K562 (cell line): ENCODE results near the gene TAS2R20. TPM values are rescaled to one million over a fixed set of nuclear protein-coding genes. Genes with fewer than 3 reads are reported as not detected.

Experiments used
- ATAC-seq: fragments of 200-7000 bp; cut with Tn5 transposase; 3 replicates; pipeline ENCODE4 v1.9.1; 2020; ENCODE audit warnings: moderate library complexity
- BruUV-seq: library from RNA; stranded (reverse); fragments of 400-500 nt; replicated peaks from 2 replicates; lab custom pipeline; 2021; lab: Mats Ljungman, UMichigan
- CTCF ChIA-PET: fragments of 300-600 bp; formaldehyde crosslinking; extraction: SDS; loops from one replicate; lab custom pipeline; 2021; ENCODE audit warnings: low intra/inter-chr PET ratio; lab: Yijun Ruan, JAX
- POLR2A ChIA-PET: fragments of 300-600, 350-650 bp; sonication (Branson Sonifier 250); formaldehyde crosslinking; extraction: SDS; loops from one replicate; lab custom pipeline; 2021; ENCODE audit warnings: antibody characterized with exemption, inconsistent platforms; lab: Yijun Ruan, JAX
- DNase-seq, 4 experiments: peaks; one replicate each; pipeline versions ENCODE4 v3.0.0 to v3.0.0-alpha.2; 2011 to 2018; ENCODE audit warnings: low spot score in 3 of 4, mixed read lengths in 3 of 4; ENCODE audit errors: extremely low read depth in 1 of 4
- FAIRE-seq: peaks from 2 replicates; lab custom pipeline; 2011; peaks lifted over from hg19 to GRCh38; lab: Jason Lieb, UNC
- H2AFZ ChIP-seq: 2 replicates; pipeline ENCODE4 v1.6.0; 2011; ENCODE audit warnings: low read depth, low read length, control low read depth, inconsistent platforms
- H3K27ac ChIP-seq: fragments of 200-600 bp; 3 replicates; pipeline ENCODE4 v1.8.0; 2011; ENCODE audit warnings: low read depth, mild to moderate bottlenecking, control low read depth, inconsistent platforms, low read length, moderate library complexity, mixed read lengths; ENCODE audit errors: extremely low read depth
- H3K27me3 ChIP-seq, 2 experiments: fragments of 300-600 bp in 1 of 2; 2 replicates in 1 of 2; 3 replicates in 1 of 2; pipeline versions ENCODE4 v1.6.0 to v1.8.0; 2011; ENCODE audit warnings: inconsistent platforms in 2 of 2, low read length in 2 of 2, mild to moderate bottlenecking in 1 of 2, mixed read lengths in 1 of 2, moderate library complexity in 1 of 2; ENCODE audit not compliant: control insufficient read depth in 2 of 2, insufficient read depth in 2 of 2
- H3K36me3 ChIP-seq: fragments of 300-600 bp; 3 replicates; pipeline ENCODE4 v1.8.0; 2011; ENCODE audit warnings: mild to moderate bottlenecking, low read length, inconsistent platforms; ENCODE audit not compliant: control insufficient read depth, insufficient read depth
- H3K4me1 ChIP-seq, 2 experiments: fragments of 200-600 bp in 1 of 2; replicated peaks in 1 of 2; 2 replicates in 1 of 2; 3 replicates in 1 of 2; pipeline versions ENCODE4 v1.5.1 to v1.8.0; 2011; ENCODE audit warnings: inconsistent platforms in 2 of 2, low read length in 2 of 2, mild to moderate bottlenecking in 1 of 2, mixed read lengths in 1 of 2, moderate library complexity in 1 of 2; ENCODE audit not compliant: control insufficient read depth in 2 of 2, insufficient read depth in 2 of 2
- H3K4me2 ChIP-seq: 2 replicates; pipeline ENCODE4 v1.6.1; 2011; ENCODE audit warnings: low read length, control low read depth, inconsistent platforms, mixed read lengths; ENCODE audit not compliant: insufficient read depth
- H3K4me3 ChIP-seq: fragments of 200-600 bp; sonication (generic), shearing (Covaris generic); 2 replicates; pipeline ENCODE4 v1.5.1; 2016; ENCODE audit warnings: control low read depth, inconsistent platforms
- H3K79me2 ChIP-seq: fragments of 200-600 bp; 3 replicates; pipeline ENCODE4 v1.8.0; 2011; ENCODE audit warnings: low read length, inconsistent platforms; ENCODE audit not compliant: control insufficient read depth, insufficient read depth
- H3K9ac ChIP-seq, 2 experiments: 2 replicates each; pipeline versions ENCODE4 v1.6.0 to v1.6.1; 2011; ENCODE audit warnings: low read depth in 2 of 2, low read length in 2 of 2, control low read depth in 1 of 2, inconsistent platforms in 1 of 2, mild to moderate bottlenecking in 1 of 2, mixed read lengths in 1 of 2; ENCODE audit not compliant: insufficient read depth in 1 of 2
- H3K9me1 ChIP-seq: one replicate; pipeline ENCODE4 v1.6.0; 2011; ENCODE audit warnings: inconsistent platforms, mild to moderate bottlenecking, low read length, moderate library complexity; ENCODE audit not compliant: control insufficient read depth, insufficient read depth
- H3K9me3 ChIP-seq: replicated peaks from 2 replicates; pipeline ENCODE4 v1.5.1; 2011; ENCODE audit warnings: low read depth, low read length, inconsistent platforms; ENCODE audit not compliant: control insufficient read depth, insufficient read depth
- H4K20me1 ChIP-seq: replicated peaks from 2 replicates; pipeline ENCODE4 v1.6.1; 2011; ENCODE audit warnings: low read length, inconsistent platforms, mixed read lengths; ENCODE audit not compliant: control insufficient read depth, insufficient read depth
- RFX1 ChIP-seq: fragments of 450-650 bp; IDR thresholded peaks from 2 replicates; pipeline ENCODE4 v1.6.1; 2016; ENCODE audit warnings: mild to moderate bottlenecking, moderate library complexity
- SMAD1 ChIP-seq: fragments of 150-350 bp; IDR thresholded peaks from 2 replicates; pipeline ENCODE4 v1.6.1; 2014; ENCODE audit warnings: low read length, low read depth; ENCODE audit not compliant: partially characterized antibody
- ZNF3 ChIP-seq: fragments of 250-450 bp; sonication (Bioruptor Pico); IDR thresholded peaks from 2 replicates; pipeline ENCODE4 v1.5.0; 2021; ENCODE audit warnings: mild to moderate bottlenecking, moderate library complexity
- ZNF512 ChIP-seq: IDR thresholded peaks from 2 replicates; pipeline ENCODE4 v1.6.1; 2016; ENCODE audit warnings: missing genetic modification characterization, missing compliant biosample characterization
- WGBS: fragments of 100-300 bp; shearing (Covaris generic); methylation state at CpG from one replicate; pipeline ENCODE4 v1.1.6; 2016; ENCODE audit warnings: low coverage, mixed read lengths; ENCODE audit not compliant: insufficient coverage; ENCODE audit errors: missing lambda C conversion rate; 5-methylcytosine and 5-hydroxymethylcytosine counted together
- in situ Hi-C: fragments of 300-500 bp; cut with MboI; formaldehyde crosslinking; loops from 4 replicates; pipeline ENCODE4 v1.15.0; 2018; ENCODE audit warnings: inconsistent platforms, mixed read lengths
- intact Hi-C: fragments of 100-400 bp; cut with micrococcal nuclease; formaldehyde crosslinking; loops from 2 replicates; pipeline ENCODE4 v1.14.2; 2022
- polyA plus RNA-seq, 8 experiments: library from polyadenylated mRNA; depleted of rRNA in 4 of 8; stranded (reverse) in 5 of 8; unstranded in 3 of 8; fragments of >200 nt; fragmentation: Nextera tagmentation in 2 of 8; fragmentation: Illumina TruSeq in 1 of 8; extraction: Ambion mirVana in 2 of 8; extraction: Trizol in 1 of 8; gene quantifications; 2 replicates each; pipeline versions ENCODE4 v1.2.1 to v1.2.3, GENCODE V29; 2011 to 2014; ENCODE audit warnings: inconsistent platforms in 1 of 8, missing spikeins in 1 of 8
- total RNA-seq, 7 experiments: library from RNA; depleted of rRNA in 6 of 7; stranded (reverse); fragments of >200 nt in 6 of 7; fragmentation: Illumina TruSeq in 2 of 7; extraction: Trizol in 2 of 7; gene quantifications; 2 replicates each; pipeline versions ENCODE4 v1.2.1 to v1.2.3, GENCODE V29; 2011 to 2021; ENCODE audit warnings: low replicate concordance in 1 of 7
- TF ChIP-seq, protein P1 (sequence below): conservative IDR thresholded peaks from 2 replicates; pipeline ENCODE4 v1.6.1; 2011; ENCODE audit warnings: low read depth, mild to moderate bottlenecking, low read length; ENCODE audit not compliant: control insufficient read depth

Gene TAS2R20
- total and polyA plus RNA-seq, 9 of the 15 experiments (the other 6 are each of a cell fraction or from before 2014, with no cell fraction given), result 0.07 to 2.3 (median 0.77) TPM

GRCh38 chr12:10956085-10956484, 42.0 kb downstream of the TAS2R20 start (continued):
- TF ChIP-seq, protein P1, sequence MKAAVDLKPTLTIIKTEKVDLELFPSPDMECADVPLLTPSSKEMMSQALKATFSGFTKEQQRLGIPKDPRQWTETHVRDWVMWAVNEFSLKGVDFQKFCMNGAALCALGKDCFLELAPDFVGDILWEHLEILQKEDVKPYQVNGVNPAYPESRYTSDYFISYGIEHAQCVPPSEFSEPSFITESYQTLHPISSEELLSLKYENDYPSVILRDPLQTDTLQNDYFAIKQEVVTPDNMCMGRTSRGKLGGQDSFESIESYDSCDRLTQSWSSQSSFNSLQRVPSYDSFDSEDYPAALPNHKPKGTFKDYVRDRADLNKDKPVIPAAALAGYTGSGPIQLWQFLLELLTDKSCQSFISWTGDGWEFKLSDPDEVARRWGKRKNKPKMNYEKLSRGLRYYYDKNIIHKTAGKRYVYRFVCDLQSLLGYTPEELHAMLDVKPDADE, result no peak

DNA sequence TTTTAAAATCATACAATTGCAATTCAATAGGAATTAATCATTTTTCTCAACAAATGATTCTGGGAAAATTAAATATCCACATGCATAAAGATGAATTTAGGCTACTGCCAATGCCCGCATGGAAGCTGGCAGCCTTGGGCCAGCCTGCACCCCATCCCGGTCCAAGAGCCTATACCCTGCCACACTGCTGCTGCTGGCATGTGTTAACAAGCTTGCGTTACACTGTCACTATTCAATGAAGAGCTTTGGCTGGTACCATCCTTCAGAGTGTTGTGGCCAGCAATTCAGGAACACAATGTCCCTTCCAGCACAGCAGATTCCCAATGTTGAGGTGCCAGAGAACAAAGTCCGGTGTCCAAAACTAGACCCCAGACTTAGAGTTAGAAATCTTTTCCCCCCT, 45.5 kb downstream of the TAS2R20 start:
- TF ChIP-seq RFX1, result no peak
- no peak for TF ChIP-seq ZNF512 (tag)
- TF ChIP-seq ZNF3 (CRISPR knock-in tag), result no peak
- TF ChIP-seq SMAD1, result no peak
- Histone ChIP-seq H3K4me1 (no peaks in the 10 kb centered on the region), H4K20me1 (no peaks in the 10 kb centered on the region), H3K9ac (no peak overlapping the region), H3K4me3 (no peak overlapping the region), H3K27ac (no peak overlapping the region), H3K36me3 (no peaks in the 10 kb centered on the region), H3K79me2 (no peaks in the 10 kb centered on the region), H3K4me2 (no peak overlapping the region), H3K27me3 (no peaks in the 10 kb centered on the region), H3K9me3 (no peaks in the 10 kb centered on the region), H2AFZ (no peak overlapping the region), H3K9me1 (no peaks in the 10 kb centered on the region)
- POLR2A ChIA-PET, result no interaction called here
- 100% methylated on average over 3 of the region's 4 CpGs for WGBS
- in situ Hi-C loops, result no loop called here
- FAIRE-seq, result no peak
- intact Hi-C loops, result no loop called here
- BruUV-seq, result no TSS peak
- ATAC-seq, result no peak
- no peak for DNase-seq
- CTCF ChIA-PET, result no interaction called here

Other genes with a start within 250 kb of the TAS2R20 start
Only the 7 nearest of the 17 such genes appear.
- 0.57 and 0.59 TPM in 2 replicates for gene TAS2R13, start 88.7 kb downstream of the TAS2R20 start, total RNA-seq (2014; rRNA removed)
- 1.1 and 1.7 TPM in 2 replicates for gene TAS2R13, start 88.7 kb downstream of the TAS2R20 start, total RNA-seq (2014; rRNA removed; fragmentation: Illumina TruSeq; extraction: Trizol)
- 1.4 and 1.6 TPM in 2 replicates for gene TAS2R13, start 88.7 kb downstream of the TAS2R20 start, total RNA-seq (2015; rRNA removed; fragmentation: Illumina TruSeq; extraction: Trizol)
- gene TAS2R13, start 88.7 kb downstream of the TAS2R20 start, total RNA-seq (2021), result 0.44 and 0.49 TPM in 2 replicates
- 0.19 and 0.26 TPM in 2 replicates for gene TAS2R13, start 88.7 kb downstream of the TAS2R20 start, polyA plus RNA-seq (2011; rRNA removed)
- gene TAS2R13, start 88.7 kb downstream of the TAS2R20 start, polyA plus RNA-seq (2014; fragmentation: Illumina TruSeq; extraction: Trizol), result 0.07 TPM in 1 of 2 replicates, not detected in the other
- not detected for gene TAS2R13, start 88.7 kb downstream of the TAS2R20 start, polyA plus RNA-seq (2014; fragmentation: Nextera tagmentation; extraction: Ambion mirVana)
- gene TAS2R13, start 88.7 kb downstream of the TAS2R20 start, polyA plus RNA-seq (2014; rRNA removed), result not detected in 2 replicates
- gene PRH2, start 69.1 kb downstream of the TAS2R20 start, total RNA-seq (2014; rRNA removed), result 0.82 TPM in 1 of 2 replicates, not detected in the other
- not detected in 2 replicates for gene PRH2, start 69.1 kb downstream of the TAS2R20 start, total RNA-seq (2014; rRNA removed; fragmentation: Illumina TruSeq; extraction: Trizol)
- 0.41 TPM in 1 of 2 replicates, not detected in the other for gene PRH2, start 69.1 kb downstream of the TAS2R20 start, total RNA-seq (2015; rRNA removed; fragmentation: Illumina TruSeq; extraction: Trizol)
- not detected in 2 replicates for gene PRH2, start 69.1 kb downstream of the TAS2R20 start, total RNA-seq (2021)
- gene PRH2, start 69.1 kb downstream of the TAS2R20 start, polyA plus RNA-seq (2011; rRNA removed), result 0.24 and 0.80 TPM in 2 replicates
- gene PRH2, start 69.1 kb downstream of the TAS2R20 start, polyA plus RNA-seq (2014; fragmentation: Illumina TruSeq; extraction: Trizol), result 0.93 TPM in 1 of 2 replicates, not detected in the other
- under 1 TPM in 1 of 2 experiments, not detected in 1; 0.18 TPM for gene PRH2, start 69.1 kb downstream of the TAS2R20 start, polyA plus RNA-seq (2014; fragmentation: Nextera tagmentation; extraction: Ambion mirVana)
- gene PRH2, start 69.1 kb downstream of the TAS2R20 start, polyA plus RNA-seq (2014; rRNA removed), result 0.81 TPM in 1 of 2 replicates, not detected in the other
- 1.1 and 1.2 TPM in 2 replicates for gene TAS2R14, start 59.0 kb downstream of the TAS2R20 start, total RNA-seq (2014; rRNA removed)
- 3.5 and 4.2 TPM in 2 replicates for gene TAS2R14, start 59.0 kb downstream of the TAS2R20 start, total RNA-seq (2014; rRNA removed; fragmentation: Illumina TruSeq; extraction: Trizol)
- 2.9 and 3.4 TPM in 2 replicates for gene TAS2R14, start 59.0 kb downstream of the TAS2R20 start, total RNA-seq (2015; rRNA removed; fragmentation: Illumina TruSeq; extraction: Trizol)
- 1.4 and 1.6 TPM in 2 replicates for gene TAS2R14, start 59.0 kb downstream of the TAS2R20 start, total RNA-seq (2021)
- gene TAS2R14, start 59.0 kb downstream of the TAS2R20 start, polyA plus RNA-seq (2011; rRNA removed), result 1.9 and 2.4 TPM in 2 replicates
- 1.2 and 1.3 TPM in 2 replicates for gene TAS2R14, start 59.0 kb downstream of the TAS2R20 start, polyA plus RNA-seq (2014; fragmentation: Illumina TruSeq; extraction: Trizol)
- gene TAS2R14, start 59.0 kb downstream of the TAS2R20 start, polyA plus RNA-seq (2014; fragmentation: Nextera tagmentation; extraction: Ambion mirVana), result 1 to 10 TPM; 2.6 to 3.9 TPM
- 1.3 and 1.5 TPM in 2 replicates for gene TAS2R14, start 59.0 kb downstream of the TAS2R20 start, polyA plus RNA-seq (2014; rRNA removed)
- 0.61 TPM in 1 of 2 replicates, not detected in the other for gene TAS2R50, start 11.4 kb downstream of the TAS2R20 start, total RNA-seq (2014; rRNA removed)
- gene TAS2R50, start 11.4 kb downstream of the TAS2R20 start, total RNA-seq (2014; rRNA removed; fragmentation: Illumina TruSeq; extraction: Trizol), result 0.91 and 1.6 TPM in 2 replicates
- 1.3 and 1.4 TPM in 2 replicates for gene TAS2R50, start 11.4 kb downstream of the TAS2R20 start, total RNA-seq (2015; rRNA removed; fragmentation: Illumina TruSeq; extraction: Trizol)
- 0.18 and 0.49 TPM in 2 replicates for gene TAS2R50, start 11.4 kb downstream of the TAS2R20 start, total RNA-seq (2021)
- 0.09 and 0.15 TPM in 2 replicates for gene TAS2R50, start 11.4 kb downstream of the TAS2R20 start, polyA plus RNA-seq (2011; rRNA removed)
- gene TAS2R50, start 11.4 kb downstream of the TAS2R20 start, polyA plus RNA-seq (2014; fragmentation: Illumina TruSeq; extraction: Trizol), result not detected in 2 replicates
- under 1 TPM in 1 of 2 experiments, not detected in 1; 0.06 TPM for gene TAS2R50, start 11.4 kb downstream of the TAS2R20 start, polyA plus RNA-seq (2014; fragmentation: Nextera tagmentation; extraction: Ambion mirVana)
- 0.36 TPM in 1 of 2 replicates, not detected in the other for gene TAS2R50, start 11.4 kb downstream of the TAS2R20 start, polyA plus RNA-seq (2014; rRNA removed)
- 0.27 and 0.90 TPM in 2 replicates for gene TAS2R19, start 24.3 kb upstream of the TAS2R20 start, total RNA-seq (2014; rRNA removed)
- 3.0 and 4.1 TPM in 2 replicates for gene TAS2R19, start 24.3 kb upstream of the TAS2R20 start, total RNA-seq (2014; rRNA removed; fragmentation: Illumina TruSeq; extraction: Trizol)
- 2.4 and 2.5 TPM in 2 replicates for gene TAS2R19, start 24.3 kb upstream of the TAS2R20 start, total RNA-seq (2015; rRNA removed; fragmentation: Illumina TruSeq; extraction: Trizol)
- gene TAS2R19, start 24.3 kb upstream of the TAS2R20 start, total RNA-seq (2021), result 0.86 and 1.2 TPM in 2 replicates
- 0.87 and 1.6 TPM in 2 replicates for gene TAS2R19, start 24.3 kb upstream of the TAS2R20 start, polyA plus RNA-seq (2011; rRNA removed)
- gene TAS2R19, start 24.3 kb upstream of the TAS2R20 start, polyA plus RNA-seq (2014; fragmentation: Illumina TruSeq; extraction: Trizol), result 0.13 TPM in 1 of 2 replicates, not detected in the other
- gene TAS2R19, start 24.3 kb upstream of the TAS2R20 start, polyA plus RNA-seq (2014; fragmentation: Nextera tagmentation; extraction: Ambion mirVana), result not detected
- gene TAS2R19, start 24.3 kb upstream of the TAS2R20 start, polyA plus RNA-seq (2014; rRNA removed), result 0.12 and 0.21 TPM in 2 replicates
- gene TAS2R31, start 33.1 kb upstream of the TAS2R20 start, total RNA-seq (2014; rRNA removed), result 0.59 and 0.86 TPM in 2 replicates
- gene TAS2R31, start 33.1 kb upstream of the TAS2R20 start, total RNA-seq (2014; rRNA removed; fragmentation: Illumina TruSeq; extraction: Trizol), result 3.6 and 4.5 TPM in 2 replicates
- gene TAS2R31, start 33.1 kb upstream of the TAS2R20 start, total RNA-seq (2015; rRNA removed; fragmentation: Illumina TruSeq; extraction: Trizol), result 2.0 and 2.3 TPM in 2 replicates
- 1.0 and 1.1 TPM in 2 replicates for gene TAS2R31, start 33.1 kb upstream of the TAS2R20 start, total RNA-seq (2021)
- 1.1 and 1.4 TPM in 2 replicates for gene TAS2R31, start 33.1 kb upstream of the TAS2R20 start, polyA plus RNA-seq (2011; rRNA removed)
- gene TAS2R31, start 33.1 kb upstream of the TAS2R20 start, polyA plus RNA-seq (2014; fragmentation: Illumina TruSeq; extraction: Trizol), result not detected in 2 replicates
- not detected for gene TAS2R31, start 33.1 kb upstream of the TAS2R20 start, polyA plus RNA-seq (2014; fragmentation: Nextera tagmentation; extraction: Ambion mirVana)
- gene TAS2R31, start 33.1 kb upstream of the TAS2R20 start, polyA plus RNA-seq (2014; rRNA removed), result 0.20 TPM in 1 of 2 replicates, not detected in the other
- 0.95 and 1.1 TPM in 2 replicates for gene TAS2R46, start 64.0 kb upstream of the TAS2R20 start, total RNA-seq (2014; rRNA removed)
- gene TAS2R46, start 64.0 kb upstream of the TAS2R20 start, total RNA-seq (2014; rRNA removed; fragmentation: Illumina TruSeq; extraction: Trizol), result 1.8 and 2.1 TPM in 2 replicates
- 1.3 TPM in 2 replicates for gene TAS2R46, start 64.0 kb upstream of the TAS2R20 start, total RNA-seq (2015; rRNA removed; fragmentation: Illumina TruSeq; extraction: Trizol)
- 0.47 and 0.74 TPM in 2 replicates for gene TAS2R46, start 64.0 kb upstream of the TAS2R20 start, total RNA-seq (2021)
- gene TAS2R46, start 64.0 kb upstream of the TAS2R20 start, polyA plus RNA-seq (2011; rRNA removed), result 0.30 and 0.35 TPM in 2 replicates
- gene TAS2R46, start 64.0 kb upstream of the TAS2R20 start, polyA plus RNA-seq (2014; fragmentation: Illumina TruSeq; extraction: Trizol), result 0.19 TPM in 1 of 2 replicates, not detected in the other
- gene TAS2R46, start 64.0 kb upstream of the TAS2R20 start, polyA plus RNA-seq (2014; fragmentation: Nextera tagmentation; extraction: Ambion mirVana), result not detected
- 0.08 TPM in 1 of 2 replicates, not detected in the other for gene TAS2R46, start 64.0 kb upstream of the TAS2R20 start, polyA plus RNA-seq (2014; rRNA removed)